ENCODE data around the gene CRTC3. TPM values are rescaled to one million over a fixed set of nuclear protein-coding genes. Genes with fewer than 3 reads are reported as not detected.

The CRTC3 gene
- total RNA-seq, 1 experiment from 2014 or later = 3.9 TPM

DNA sequence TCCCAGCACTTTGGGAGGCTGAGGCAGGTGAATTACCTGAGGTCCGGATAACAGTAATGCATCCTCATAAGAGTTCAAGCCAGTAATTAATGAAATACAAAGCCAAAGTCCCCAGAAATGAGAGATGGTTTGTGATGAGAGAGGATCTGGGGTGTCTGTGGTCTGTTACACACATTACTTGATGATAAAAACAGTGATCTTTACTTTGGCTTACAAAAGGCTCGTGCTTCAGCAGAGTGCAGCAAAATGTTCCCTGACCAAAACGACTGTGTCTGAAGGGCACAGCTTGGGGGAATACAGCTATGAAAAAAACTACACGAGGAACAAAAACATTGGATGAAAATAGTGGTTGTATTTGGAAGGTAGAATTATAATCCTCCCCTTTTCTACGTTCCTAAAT lies 40.9 kb downstream of the CRTC3 start:
- H3K36me3 Mint-ChIP-seq (ENCODE audit: insufficient read depth in 1 of 3, low read depth in 3 of 3) = no peaks in the 10 kb centered on the region
- H3K27me3 ChIP-seq (ENCODE audit: insufficient read depth, low read length) = no peaks in the 10 kb centered on the region
- no peak overlapping the region for H4K8ac ChIP-seq (replicated peaks; ENCODE audit: insufficient read length, low read depth, low read length)
- no peak overlapping the region for H2BK120ac ChIP-seq (ENCODE audit: low read depth, low read length, poor library complexity, severe bottlenecking)
- no peak overlapping the region for H3K4me2 ChIP-seq (ENCODE audit: insufficient read depth, insufficient read length, low read length)
- no peak overlapping the region for H3K4ac ChIP-seq (ENCODE audit: low read depth, low read length)
- H2BK12ac ChIP-seq (ENCODE audit: insufficient read length, low read depth, low read length) = no peak overlapping the region
- no peak overlapping the region for H4K91ac ChIP-seq (ENCODE audit: insufficient read length, low read depth, low read length)
- H3K27ac Mint-ChIP-seq = no peak overlapping the region
- H3K79me2 ChIP-seq (ENCODE audit: insufficient read depth, low read length) = no peaks in the 10 kb centered on the region
- H3K27ac ChIP-seq (ENCODE audit: insufficient read length, low read depth, low read length) = no peak overlapping the region
- H3K4me1 Mint-ChIP-seq = no peaks in the 10 kb centered on the region; a peak in 1 of 4 replicates
- no peaks in the 10 kb centered on the region for H3K9me3 Mint-ChIP-seq
- H2BK15ac ChIP-seq (ENCODE audit: low read depth, low read length) = no peak overlapping the region
- no peak overlapping the region for H2AK5ac ChIP-seq (ENCODE audit: insufficient read length, low read length)
- no peaks in the 10 kb centered on the region for H4K20me1 ChIP-seq (ENCODE audit: control insufficient read depth, insufficient read depth, insufficient read length)
- H3K23ac ChIP-seq (ENCODE audit: insufficient read length, low read depth, low read length) = no peak overlapping the region
- no peaks in the 10 kb centered on the region for H3K79me1 ChIP-seq (ENCODE audit: insufficient read depth, low read depth, low read length, poor library complexity, severe bottlenecking)
- no peaks in the 10 kb centered on the region for H3K27me3 Mint-ChIP-seq (ENCODE audit: low read depth)
- TF ChIP-seq, protein P1, sequence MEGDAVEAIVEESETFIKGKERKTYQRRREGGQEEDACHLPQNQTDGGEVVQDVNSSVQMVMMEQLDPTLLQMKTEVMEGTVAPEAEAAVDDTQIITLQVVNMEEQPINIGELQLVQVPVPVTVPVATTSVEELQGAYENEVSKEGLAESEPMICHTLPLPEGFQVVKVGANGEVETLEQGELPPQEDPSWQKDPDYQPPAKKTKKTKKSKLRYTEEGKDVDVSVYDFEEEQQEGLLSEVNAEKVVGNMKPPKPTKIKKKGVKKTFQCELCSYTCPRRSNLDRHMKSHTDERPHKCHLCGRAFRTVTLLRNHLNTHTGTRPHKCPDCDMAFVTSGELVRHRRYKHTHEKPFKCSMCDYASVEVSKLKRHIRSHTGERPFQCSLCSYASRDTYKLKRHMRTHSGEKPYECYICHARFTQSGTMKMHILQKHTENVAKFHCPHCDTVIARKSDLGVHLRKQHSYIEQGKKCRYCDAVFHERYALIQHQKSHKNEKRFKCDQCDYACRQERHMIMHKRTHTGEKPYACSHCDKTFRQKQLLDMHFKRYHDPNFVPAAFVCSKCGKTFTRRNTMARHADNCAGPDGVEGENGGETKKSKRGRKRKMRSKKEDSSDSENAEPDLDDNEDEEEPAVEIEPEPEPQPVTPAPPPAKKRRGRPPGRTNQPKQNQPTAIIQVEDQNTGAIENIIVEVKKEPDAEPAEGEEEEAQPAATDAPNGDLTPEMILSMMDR (conservative IDR thresholded peaks at IDR 0.05) = no peak
- no peak overlapping the region for H3K56ac ChIP-seq (ENCODE audit: insufficient read length, low read depth, low read length)
- no peak overlapping the region for H2BK20ac ChIP-seq (ENCODE audit: low read depth, low read length, poor library complexity, severe bottlenecking)
- no peak overlapping the region for H2BK5ac ChIP-seq (ENCODE audit: insufficient read length, low read length)
- no peaks in the 10 kb centered on the region for H3K23me2 ChIP-seq (ENCODE audit: insufficient read length, low read depth, low read length, poor library complexity, severe bottlenecking)
- WGBS (ENCODE audit: extremely low coverage, insufficient read length, low lambda C conversion rate) = no CpG with 5 or more reads among the region's 5 CpGs
- no peak overlapping the region for H4K5ac ChIP-seq (ENCODE audit: insufficient read length, low read depth, low read length)
- no peak for DNase-seq
- no peak overlapping the region for H2AFZ ChIP-seq (ENCODE audit: low read length)
- H3K14ac ChIP-seq (ENCODE audit: insufficient read depth, low read length) = no peak overlapping the region
- 0 out of 2 replicates have a peak, but pooled peaks cover 3% of the 10 kb centered on the region for H3K4me1 ChIP-seq (ENCODE audit: insufficient read depth, low read length)
- H3T11ph ChIP-seq (ENCODE audit: low read length) = no peak overlapping the region
- H3K4me3 Mint-ChIP-seq = no peak overlapping the region
- H3K9ac ChIP-seq (ENCODE audit: extremely low read depth, insufficient read length, low read length) = no peak overlapping the region
- no peak overlapping the region for H3K18ac ChIP-seq (ENCODE audit: insufficient read length, low read depth, low read length)
- H3K9me3 ChIP-seq (ENCODE audit: control insufficient read depth, low read depth, low read length) = no peaks in the 10 kb centered on the region
